ENCODE results near the gene CELF1. TPM values are rescaled to one million over a fixed set of nuclear protein-coding genes. Genes with fewer than 3 reads are reported as not detected.

Gene CELF1
- total and polyA plus RNA-seq, 8 donors = 76.8 to 107 (median 90.7) TPM

GRCh38 chr11:47516984-47517853 lies 35.7 kb downstream of the CELF1 start:
- Histone ChIP-seq H3K36me3 (no peaks in the 10 kb centered on the region), H3K27ac (peak overlapping the region in 1 of 2 donors; percentile 16), H3K4me3 (no peak overlapping the region), H3K9me3 (no peaks in the 10 kb centered on the region), H3K27me3 (no peaks in the 10 kb centered on the region), H3K4me1 (peaks cover 35 to 98% of the 10 kb centered on the region in 2 donors)
- no peak for TF ChIP-seq CTCF (IDR thresholded peaks at IDR 0.05)
- no peak for DNase-seq
- intact Hi-C loops (cut with DNase I) = no loop called here
- no peak for ATAC-seq

GRCh38 chr11:47516155-47516554 lies 36.8 kb downstream of the CELF1 start:
- ATAC-seq = no peak
- H3K4me3 ChIP-seq = no peak overlapping the region

DNA sequence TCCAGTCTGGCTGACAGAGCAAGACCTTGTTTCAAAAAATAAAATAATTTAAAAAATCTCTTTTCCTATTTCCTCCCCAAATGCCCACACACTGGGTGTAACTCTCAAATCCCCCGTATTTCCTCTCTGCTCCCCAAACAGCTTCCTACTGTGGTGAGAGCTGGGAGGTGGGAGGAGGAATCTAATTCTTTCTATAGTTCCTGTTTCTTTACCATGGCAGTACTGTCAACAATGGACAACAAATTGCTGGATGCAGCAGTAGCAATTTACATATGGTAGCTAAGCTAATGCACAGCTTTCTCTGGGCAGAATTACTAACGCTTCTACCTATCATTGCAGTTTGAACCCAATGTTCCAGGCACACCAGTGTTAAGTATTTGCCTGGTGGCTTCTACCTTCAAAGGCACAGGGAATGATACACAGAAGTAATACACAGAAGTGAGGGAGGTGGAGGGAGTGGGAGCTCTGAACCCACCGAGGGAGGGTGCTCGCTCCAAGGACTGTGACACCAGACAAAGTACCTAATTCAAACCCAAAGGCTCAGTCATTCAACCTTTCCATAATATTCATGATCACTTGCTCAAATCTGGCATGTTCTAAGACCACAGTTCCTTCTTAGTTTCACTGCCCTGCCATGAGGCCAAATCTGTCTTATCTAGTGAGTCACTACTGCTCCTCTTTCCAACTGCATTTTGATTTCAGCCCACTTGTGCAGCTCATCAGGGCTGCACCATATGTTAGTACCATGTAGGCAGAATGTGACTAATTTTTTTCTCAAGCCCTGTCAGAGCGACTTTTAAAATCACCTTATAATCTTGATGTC lies 37.9 kb downstream of the CELF1 start:
- TF ChIP-seq CTCF (IDR thresholded peaks at IDR 0.05) = no peak
- no peaks in the 10 kb centered on the region for H3K9me3 ChIP-seq
- intact Hi-C loops (cut with DNase I) = no loop called here
- no peak overlapping the region for H3K4me3 ChIP-seq
- DNase-seq (no peak), ATAC-seq (peak; percentile 46)
- no peaks in the 10 kb centered on the region for H3K36me3 ChIP-seq
- peaks cover 35 to 100% of the 10 kb centered on the region in 2 donors for H3K4me1 ChIP-seq
- peak overlapping the region; percentile 40 to 90 for H3K27ac ChIP-seq
- no peaks in the 10 kb centered on the region for H3K27me3 ChIP-seq

More at GRCh38 chr11:47516155-47516554, 36.8 kb downstream of the CELF1 start:
- Histone ChIP-seq H3K36me3 (no peaks in the 10 kb centered on the region), H3K4me1 (peaks cover 35 to 99% of the 10 kb centered on the region in 2 donors), H3K9me3 (no peaks in the 10 kb centered on the region), H3K27ac (peak overlapping the region in 1 of 2 donors; percentile 90), H3K27me3 (no peaks in the 10 kb centered on the region)
- intact Hi-C loops (cut with DNase I) = no loop called here
- DNase-seq = no peak
- no peak for TF ChIP-seq CTCF (IDR thresholded peaks at IDR 0.05)

- no peak for DNase-seq
- no peaks in the 10 kb centered on the region for H3K36me3 ChIP-seq
- TF ChIP-seq CTCF (IDR thresholded peaks at IDR 0.05) = no peak
- peak overlapping the region; percentile 40 to 90 for H3K27ac ChIP-seq
- no peaks in the 10 kb centered on the region for H3K9me3 ChIP-seq
- H3K4me3 ChIP-seq = no peak overlapping the region
- H3K27me3 ChIP-seq = no peaks in the 10 kb centered on the region
- H3K4me1 ChIP-seq = peaks cover 39 to 100% of the 10 kb centered on the region in 2 donors
- intact Hi-C loops (cut with DNase I) = no loop called here
- ATAC-seq = peak; percentile 44
Measured at GRCh38 chr11:47512701-47513100, 40.2 kb downstream of the CELF1 start.

DNA sequence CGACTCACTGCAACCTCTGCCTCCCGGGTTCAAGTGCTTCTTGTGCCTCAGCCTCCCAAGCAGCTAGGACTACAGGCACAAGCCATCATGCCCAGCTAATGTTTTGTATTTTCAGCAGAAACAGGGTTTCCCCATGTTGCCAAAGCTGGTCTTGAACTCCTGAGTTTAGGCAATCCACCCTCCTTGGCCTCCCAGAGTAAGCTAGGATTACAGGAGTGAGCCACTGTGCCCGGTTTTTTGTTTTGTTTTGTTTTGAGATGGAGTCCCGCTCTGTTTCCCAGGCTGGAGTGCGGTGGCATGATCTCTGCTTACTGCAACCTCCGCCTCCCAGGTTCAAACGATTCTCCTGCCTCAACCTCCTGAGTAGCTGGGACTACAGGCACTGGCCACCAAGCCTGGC lies 41.0 kb downstream of the CELF1 start:
- no peak for DNase-seq
- no peaks in the 10 kb centered on the region for H3K9me3 ChIP-seq
- TF ChIP-seq CTCF (IDR thresholded peaks at IDR 0.05) = no peak
- H3K27me3 ChIP-seq = no peaks in the 10 kb centered on the region
- intact Hi-C loops (cut with DNase I) = no loop called here
- no peaks in the 10 kb centered on the region for H3K36me3 ChIP-seq
- peak overlapping the region; percentile 40 to 51 for H3K27ac ChIP-seq
- peaks cover 37 to 100% of the 10 kb centered on the region in 2 donors for H3K4me1 ChIP-seq
- no peak overlapping the region for H3K4me3 ChIP-seq
- ATAC-seq = no peak

All from left lung (tissue), 10 donors.